HepG2 (cell line): ENCODE measurements around the gene LRRC8D. TPM values are rescaled to one million over a fixed set of nuclear protein-coding genes. Genes with fewer than 3 reads are reported as not detected.

Source experiments
- ATAC-seq: fragments of 200-7000 bp; cut with Tn5 transposase; 3 replicates; pipeline ENCODE4 v1.9.1; 2020; ENCODE audit warnings: mild to moderate bottlenecking, moderate library complexity
- BruUV-seq: library from RNA; stranded (reverse); fragments of 400-500 nt; replicated peaks from 2 replicates; lab custom pipeline; 2021; lab: Mats Ljungman, UMichigan
- CTCF ChIA-PET: fragments of 300-600 bp; formaldehyde crosslinking; extraction: SDS; loops from one replicate; lab custom pipeline; 2021; ENCODE audit warnings: low total read pairs, inconsistent platforms, low intra/inter-chr PET ratio; lab: Yijun Ruan, JAX
- POLR2A ChIA-PET: fragments of 350-600 bp; sonication (Branson Sonifier 250); formaldehyde crosslinking; loops from one replicate; lab custom pipeline; 2020; ENCODE audit warnings: antibody characterized with exemption, inconsistent platforms; lab: Yijun Ruan, JAX
- DNase-seq: peaks from one replicate; pipeline ENCODE4 v3.0.0-alpha.2; 2015; ENCODE audit warnings: low spot score
- FAIRE-seq: peaks from 3 replicates; lab custom pipeline; 2011; peaks lifted over from hg19 to GRCh38; lab: Jason Lieb, UNC
- H2AFZ ChIP-seq: one replicate; pipeline ENCODE4 v1.6.1; 2011; ENCODE audit warnings: low read length, inconsistent platforms
- H3K27ac ChIP-seq: fragments of 300-600 bp; 3 replicates; pipeline ENCODE4 v1.8.0; 2011; ENCODE audit warnings: mixed run types, mild to moderate bottlenecking, mixed read lengths, low read length, inconsistent platforms; ENCODE audit not compliant: insufficient read depth; ENCODE audit errors: extremely low read length
- H3K27me3 ChIP-seq, 2 experiments: fragments of 200-600 bp in 1 of 2; 2 replicates in 1 of 2; 3 replicates in 1 of 2; pipeline versions ENCODE4 v1.6.0 to v1.8.0; 2011; ENCODE audit warnings: low read length in 2 of 2, mild to moderate bottlenecking in 2 of 2, moderate library complexity in 2 of 2, inconsistent platforms in 1 of 2; ENCODE audit not compliant: insufficient read depth in 2 of 2, control insufficient read depth in 1 of 2
- H3K36me3 ChIP-seq, 2 experiments: fragments of 200-600 bp in 1 of 2; replicated peaks in 1 of 2; 2 replicates in 1 of 2; 3 replicates in 1 of 2; pipeline versions ENCODE4 v1.5.1 to v1.8.0; 2011; ENCODE audit warnings: low read length in 2 of 2, inconsistent platforms in 1 of 2; ENCODE audit not compliant: insufficient read depth in 2 of 2, control insufficient read depth in 1 of 2
- H3K4me1 ChIP-seq: 2 replicates; pipeline ENCODE4 v1.5.1; 2012; ENCODE audit warnings: low read length, inconsistent platforms; ENCODE audit not compliant: insufficient read depth
- H3K4me2 ChIP-seq: 2 replicates; pipeline ENCODE4 v1.6.0; 2011; ENCODE audit warnings: low read depth, low read length, inconsistent platforms
- H3K4me3 ChIP-seq, 3 experiments: fragments of 200-600 bp in 1 of 3; sonication (generic), shearing (Covaris generic) in 1 of 3; replicated peaks in 1 of 3; 2 replicates each; pipeline ENCODE4 v1.5.1; 2011 to 2016; ENCODE audit warnings: low read length in 3 of 3, inconsistent platforms in 2 of 3, low read depth in 2 of 3, mild to moderate bottlenecking in 2 of 3, control low read depth in 1 of 3, mixed read lengths in 1 of 3; ENCODE audit not compliant: insufficient read depth in 1 of 3
- H3K79me2 ChIP-seq: one replicate; pipeline ENCODE4 v1.6.1; 2011; ENCODE audit warnings: low read length, inconsistent platforms; ENCODE audit not compliant: insufficient read depth
- H3K9ac ChIP-seq: 2 replicates; pipeline ENCODE4 v1.6.0; 2011; ENCODE audit warnings: mild to moderate bottlenecking, low read depth, low read length, inconsistent platforms; ENCODE audit not compliant: insufficient read depth
- H3K9me3 ChIP-seq: 2 replicates; pipeline ENCODE4 v1.5.1; 2012; ENCODE audit warnings: mild to moderate bottlenecking, low read length
- H4K20me1 ChIP-seq: 2 replicates; pipeline ENCODE4 v1.6.0; 2011; ENCODE audit warnings: inconsistent platforms, mild to moderate bottlenecking, low read length, moderate library complexity; ENCODE audit not compliant: insufficient read depth
- CEBPB ChIP-seq: IDR thresholded peaks from 2 replicates; pipeline ENCODE4 v1.6.1; 2011; ENCODE audit warnings: low read depth, low read length, improper control_type of control experiment, borderline replicate concordance
- HNF4A ChIP-seq: sonication (generic); formaldehyde crosslinking; IDR thresholded peaks from 2 replicates; pipeline ENCODE4 v1.4.0; 2020; ENCODE audit warnings: missing genetic modification reagents
- HNF4G ChIP-seq, 2 experiments: sonication (generic) in 1 of 2; formaldehyde crosslinking in 1 of 2; IDR thresholded peaks; 2 replicates each; pipeline versions ENCODE4 v1.4.0 to v1.6.1; 2011 to 2020; ENCODE audit warnings: borderline replicate concordance in 2 of 2, low read depth in 2 of 2, mild to moderate bottlenecking in 2 of 2, low read length in 1 of 2, missing genetic modification reagents in 1 of 2, moderate library complexity in 1 of 2
- NFATC3 ChIP-seq: sonication (generic); formaldehyde crosslinking; IDR thresholded peaks from 2 replicates; pipeline ENCODE4 v1.5.1; 2020; ENCODE audit warnings: mild to moderate bottlenecking, missing genetic modification reagents
- NR2F2 ChIP-seq: IDR thresholded peaks from 2 replicates; pipeline ENCODE4 v1.6.1; 2012; ENCODE audit warnings: low read depth, inconsistent platforms, borderline replicate concordance
- RBM22 ChIP-seq: fragments of 200-400 bp; formaldehyde crosslinking; optimal IDR thresholded peaks from 2 replicates; pipeline ENCODE3; 2017; ENCODE audit warnings: mild to moderate bottlenecking, low read length, moderate library complexity
- SPEN ChIP-seq: sonication (generic); formaldehyde crosslinking; IDR thresholded peaks from 2 replicates; pipeline ENCODE4 v1.5.1; 2020; ENCODE audit warnings: low read depth, mild to moderate bottlenecking, missing genetic modification reagents
- YEATS4 ChIP-seq: sonication (generic); formaldehyde crosslinking; IDR thresholded peaks from 2 replicates; pipeline ENCODE4 v1.4.0; 2020; ENCODE audit warnings: missing genetic modification reagents, borderline replicate concordance
- ZSCAN12 ChIP-seq: sonication (generic); formaldehyde crosslinking; IDR thresholded peaks from 2 replicates; pipeline ENCODE4 v1.9.0; 2021; ENCODE audit warnings: mild to moderate bottlenecking, missing genetic modification reagents
- WGBS: methylation state at CpG from one replicate; pipeline ENCODE4 v1.1.6; 2017; ENCODE audit warnings: low lambda C conversion rate; 5-methylcytosine and 5-hydroxymethylcytosine counted together
- in situ Hi-C: cut with HindIII; loops from 2 replicates; pipeline ENCODE4 v1.10.0; 2017; ENCODE audit warnings: low pct_unique_long_range_greater_than_20kb; ENCODE audit not compliant: extremely low pct_ligation_motif_present
- intact Hi-C: fragments of 100-400 bp; cut with micrococcal nuclease; formaldehyde crosslinking; loops from one replicate; pipeline ENCODE4 v1.10.0; 2022; ENCODE audit not compliant: unreplicated experiment
- polyA plus RNA-seq, 8 experiments: library from polyadenylated mRNA; depleted of rRNA in 3 of 8; stranded (reverse) in 7 of 8; unstranded in 1 of 8; fragments of >200 nt; fragmentation: Illumina TruSeq in 4 of 8; extraction: Trizol in 4 of 8; gene quantifications; 2 replicates each; pipeline versions ENCODE4 v1.2.1 to v1.2.3, GENCODE V29; 2011 to 2016; ENCODE audit warnings: low read depth in 4 of 8, missing spikeins in 1 of 8, mixed read lengths in 1 of 8; ENCODE audit not compliant: insufficient read depth in 1 of 8
- total RNA-seq, 5 experiments: library from RNA; depleted of rRNA; stranded (reverse); fragments of >200 nt; fragmentation: Illumina TruSeq; extraction: Trizol; gene quantifications; 2 replicates each; pipeline ENCODE4 v1.2.3, GENCODE V29; 2016; ENCODE audit warnings: low read depth in 1 of 5
- TF ChIP-seq, protein P1 (sequence below): sonication (generic); formaldehyde crosslinking; IDR thresholded peaks from 2 replicates; pipeline ENCODE4 v1.4.0; 2020; ENCODE audit warnings: missing genetic modification reagents

Gene LRRC8D
- total and polyA plus RNA-seq, 2 of the 13 experiments (the other 11 are each of a cell fraction or from before 2014, with no cell fraction given): 29.9 to 45.5 TPM

GRCh38 chr1:89896105-89896942, 75.5 kb downstream of the LRRC8D start:
- in situ Hi-C loops: no loop called here

GRCh38 chr1:89897347-89898133, 76.7 kb downstream of the LRRC8D start:
- H3K4me2 ChIP-seq: no peak overlapping the region
- H3K9ac ChIP-seq: no peak overlapping the region
- H3K36me3 ChIP-seq: peaks cover 0 to 9% of the 10 kb centered on the region in 2 experiments; a peak in 1 of 5 replicates
- FAIRE-seq: no peak
- intact Hi-C loops: no loop called here
- no peak overlapping the region for H3K27ac ChIP-seq
- no TSS peak for BruUV-seq
- TF ChIP-seq NR2F2 (no peak), ZSCAN12 (CRISPR knock-in tag) (no peak), NFATC3 (CRISPR knock-in tag) (no peak), CEBPB (peak; percentile 57), SPEN (no peak)
- TF ChIP-seq, protein P1, sequence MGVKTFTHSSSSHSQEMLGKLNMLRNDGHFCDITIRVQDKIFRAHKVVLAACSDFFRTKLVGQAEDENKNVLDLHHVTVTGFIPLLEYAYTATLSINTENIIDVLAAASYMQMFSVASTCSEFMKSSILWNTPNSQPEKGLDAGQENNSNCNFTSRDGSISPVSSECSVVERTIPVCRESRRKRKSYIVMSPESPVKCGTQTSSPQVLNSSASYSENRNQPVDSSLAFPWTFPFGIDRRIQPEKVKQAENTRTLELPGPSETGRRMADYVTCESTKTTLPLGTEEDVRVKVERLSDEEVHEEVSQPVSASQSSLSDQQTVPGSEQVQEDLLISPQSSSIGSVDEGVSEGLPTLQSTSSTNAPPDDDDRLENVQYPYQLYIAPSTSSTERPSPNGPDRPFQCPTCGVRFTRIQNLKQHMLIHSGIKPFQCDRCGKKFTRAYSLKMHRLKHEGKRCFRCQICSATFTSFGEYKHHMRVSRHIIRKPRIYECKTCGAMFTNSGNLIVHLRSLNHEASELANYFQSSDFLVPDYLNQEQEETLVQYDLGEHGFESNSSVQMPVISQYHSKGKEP (CRISPR knock-in tag): no peak
- TF ChIP-seq, all 625 proteins: peak for 1
- 93% methylated on average over 8 of the region's 8 CpGs for WGBS
- DNase-seq (no peak), ATAC-seq (no peak)
- Histone ChIP-seq H3K4me3 (no peak overlapping the region), H2AFZ (no peak overlapping the region), H3K9me3 (no peaks in the 10 kb centered on the region), H3K4me1 (peaks cover 80% of the 10 kb centered on the region), H3K79me2 (peaks cover 26% of the 10 kb centered on the region), H4K20me1 (no peaks in the 10 kb centered on the region), H3K27me3 (no peaks in the 10 kb centered on the region)
- in situ Hi-C loops: no loop called here
- ChIA-PET CTCF (no interaction called here), POLR2A (no interaction called here)

More at GRCh38 chr1:89896105-89896942, 75.5 kb downstream of the LRRC8D start:
- peaks cover 32% of the 10 kb centered on the region for H3K79me2 ChIP-seq
- no peak overlapping the region for H3K4me3 ChIP-seq
- 0 out of 2 replicates have a peak, but pooled peaks cover 3% of the 10 kb centered on the region for H4K20me1 ChIP-seq
- intact Hi-C loops: no loop called here
- TF ChIP-seq YEATS4 (CRISPR knock-in tag) (no peak), HNF4A (CRISPR knock-in tag) (peak; percentile 43; the same call in 1 of the 2 replicates), RBM22 (peak; percentile 74), HNF4G (IDR thresholded peaks at IDR 0.05; ENCODE audit: borderline replicate concordance, low read depth, low read length) (peak; percentile 14; the same call in 1 of the 2 replicates), HNF4G (CRISPR knock-in tag; IDR thresholded peaks at IDR 0.05; ENCODE audit: borderline replicate concordance, low read depth) (no peak)
- no peaks in the 10 kb centered on the region for H3K9me3 ChIP-seq
- no peak for FAIRE-seq
- DNase-seq: no peak
- 86% methylated on average over 11 of the region's 11 CpGs for WGBS
- H3K4me1 ChIP-seq: peaks cover 67% of the 10 kb centered on the region
- ATAC-seq: peak; percentile 51
- no peak overlapping the region for H3K27ac ChIP-seq
- no peaks in the 10 kb centered on the region for H3K27me3 ChIP-seq
- peaks cover 0 to 10% of the 10 kb centered on the region in 2 experiments; a peak in 2 of 5 replicates for H3K36me3 ChIP-seq
- ChIA-PET CTCF (no interaction called here), POLR2A (no interaction called here)
- no peak overlapping the region for H3K4me2 ChIP-seq
- no TSS peak for BruUV-seq
- H2AFZ ChIP-seq: no peak overlapping the region
- H3K9ac ChIP-seq: no peak overlapping the region
